HepG2 (cell line): ENCODE measurements around the gene HCN4. TPM values are rescaled to one million over a fixed set of nuclear protein-coding genes. Genes with fewer than 3 reads are reported as not detected.

ENCODE experiments used
- GATAD2A ChIP-seq: IDR thresholded peaks from 2 replicates; pipeline ENCODE4 v1.6.1; 2016
- KLF6 ChIP-seq: IDR thresholded peaks from 2 replicates; pipeline ENCODE4 v1.8.0; 2016; ENCODE audit warnings: missing biosample characterization, missing genetic modification reagents
- PRDM15 ChIP-seq: sonication (generic); formaldehyde crosslinking; IDR thresholded peaks from 2 replicates; pipeline ENCODE4 v1.4.0; 2020; ENCODE audit warnings: missing genetic modification reagents
- RFXANK ChIP-seq: IDR thresholded peaks from 2 replicates; pipeline ENCODE4 v1.6.1; 2016
- TAF15 ChIP-seq: fragments of 200-400 bp; formaldehyde crosslinking; IDR thresholded peaks from one replicate; pipeline ENCODE4 v1.6.1; 2018; ENCODE audit warnings: mild to moderate bottlenecking, low read depth, low read length; ENCODE audit not compliant: poor library complexity, severe bottlenecking
- ZEB1 ChIP-seq: IDR thresholded peaks from 2 replicates; pipeline ENCODE4 v1.6.1; 2012; ENCODE audit warnings: mild to moderate bottlenecking, low read depth, inconsistent platforms; ENCODE audit not compliant: insufficient replicate concordance
- ZNF12 ChIP-seq: sonication (generic); formaldehyde crosslinking; IDR thresholded peaks from 2 replicates; pipeline ENCODE4 v1.5.0; 2020; ENCODE audit warnings: missing genetic modification reagents
- ZNF280B ChIP-seq: sonication (generic); formaldehyde crosslinking; IDR thresholded peaks from 2 replicates; pipeline ENCODE4 v1.5.0; 2020; ENCODE audit warnings: missing genetic modification reagents, mild to moderate bottlenecking, borderline replicate concordance
- ZNF333 ChIP-seq: sonication (generic); formaldehyde crosslinking; IDR thresholded peaks from 2 replicates; pipeline ENCODE4 v1.4.0; 2020; ENCODE audit warnings: mild to moderate bottlenecking, missing genetic modification reagents, borderline replicate concordance
- ZNF407 ChIP-seq: sonication (generic); formaldehyde crosslinking; IDR thresholded peaks from one replicate; pipeline ENCODE4 v1.5.1; 2020; ENCODE audit warnings: mild to moderate bottlenecking, missing genetic modification reagents; ENCODE audit errors: not compliant biosample characterization
- polyA plus RNA-seq, 8 experiments: library from polyadenylated mRNA; depleted of rRNA in 3 of 8; stranded (reverse) in 7 of 8; unstranded in 1 of 8; fragments of >200 nt; fragmentation: Illumina TruSeq in 4 of 8; extraction: Trizol in 4 of 8; gene quantifications; 2 replicates each; pipeline versions ENCODE4 v1.2.1 to v1.2.3, GENCODE V29; 2011 to 2016; ENCODE audit warnings: low read depth in 4 of 8, missing spikeins in 1 of 8, mixed read lengths in 1 of 8; ENCODE audit not compliant: insufficient read depth in 1 of 8
- total RNA-seq, 5 experiments: library from RNA; depleted of rRNA; stranded (reverse); fragments of >200 nt; fragmentation: Illumina TruSeq; extraction: Trizol; gene quantifications; 2 replicates each; pipeline ENCODE4 v1.2.3, GENCODE V29; 2016; ENCODE audit warnings: low read depth in 1 of 5
- TF ChIP-seq, protein P1 (sequence below): sonication (generic); formaldehyde crosslinking; IDR thresholded peaks from 2 replicates; pipeline ENCODE4 v1.9.0; 2021; ENCODE audit warnings: missing genetic modification reagents, borderline replicate concordance
- TF ChIP-seq, protein P2 (sequence below): sonication (generic); formaldehyde crosslinking; IDR thresholded peaks from 2 replicates; pipeline ENCODE4 v1.4.0; 2020; ENCODE audit warnings: mild to moderate bottlenecking, missing genetic modification reagents

HCN4 gene
- total and polyA plus RNA-seq, 2 of the 13 experiments (the other 11 are each of a cell fraction or from before 2014, with no cell fraction given) = not detected

GRCh38 chr15:73346735-73347312 lies 21.9 kb downstream of the HCN4 start (continued):
- TF ChIP-seq GATAD2A (CRISPR knock-in tag) (no peak), TAF15 (no peak), PRDM15 (no peak; the same call in 1 of the 2 replicates), ZNF280B (CRISPR knock-in tag) (no peak), RFXANK (no peak), ZNF407 (CRISPR knock-in tag) (no peak), ZNF333 (CRISPR knock-in tag) (no peak), ZEB1 (no peak), ZNF12 (CRISPR knock-in tag) (peak; percentile 76), KLF6 (CRISPR knock-in tag) (peak; percentile 92; the same call in 1 of the 2 replicates)
- TF ChIP-seq, protein P1, sequence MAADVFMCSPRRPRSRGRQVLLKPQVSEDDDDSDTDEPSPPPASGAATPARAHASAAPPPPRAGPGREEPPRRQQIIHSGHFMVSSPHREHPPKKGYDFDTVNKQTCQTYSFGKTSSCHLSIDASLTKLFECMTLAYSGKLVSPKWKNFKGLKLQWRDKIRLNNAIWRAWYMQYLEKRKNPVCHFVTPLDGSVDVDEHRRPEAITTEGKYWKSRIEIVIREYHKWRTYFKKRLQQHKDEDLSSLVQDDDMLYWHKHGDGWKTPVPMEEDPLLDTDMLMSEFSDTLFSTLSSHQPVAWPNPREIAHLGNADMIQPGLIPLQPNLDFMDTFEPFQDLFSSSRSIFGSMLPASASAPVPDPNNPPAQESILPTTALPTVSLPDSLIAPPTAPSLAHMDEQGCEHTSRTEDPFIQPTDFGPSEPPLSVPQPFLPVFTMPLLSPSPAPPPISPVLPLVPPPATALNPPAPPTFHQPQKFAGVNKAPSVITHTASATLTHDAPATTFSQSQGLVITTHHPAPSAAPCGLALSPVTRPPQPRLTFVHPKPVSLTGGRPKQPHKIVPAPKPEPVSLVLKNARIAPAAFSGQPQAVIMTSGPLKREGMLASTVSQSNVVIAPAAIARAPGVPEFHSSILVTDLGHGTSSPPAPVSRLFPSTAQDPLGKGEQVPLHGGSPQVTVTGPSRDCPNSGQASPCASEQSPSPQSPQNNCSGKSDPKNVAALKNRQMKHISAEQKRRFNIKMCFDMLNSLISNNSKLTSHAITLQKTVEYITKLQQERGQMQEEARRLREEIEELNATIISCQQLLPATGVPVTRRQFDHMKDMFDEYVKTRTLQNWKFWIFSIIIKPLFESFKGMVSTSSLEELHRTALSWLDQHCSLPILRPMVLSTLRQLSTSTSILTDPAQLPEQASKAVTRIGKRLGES (CRISPR knock-in tag) = peak; percentile 74; the same call in 1 of the 2 replicates
- TF ChIP-seq, protein P2, sequence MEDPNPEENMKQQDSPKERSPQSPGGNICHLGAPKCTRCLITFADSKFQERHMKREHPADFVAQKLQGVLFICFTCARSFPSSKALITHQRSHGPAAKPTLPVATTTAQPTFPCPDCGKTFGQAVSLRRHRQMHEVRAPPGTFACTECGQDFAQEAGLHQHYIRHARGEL (CRISPR knock-in tag) = no peak
